Keratinocyte (primary cell): ENCODE data around the gene CLCA1. TPM values are rescaled to one million over a fixed set of nuclear protein-coding genes. Genes with fewer than 3 reads are reported as not detected.

ENCODE experiments used
- DNase-seq: peaks from one replicate; pipeline ENCODE4 v3.0.0-alpha.2; 2011; ENCODE audit warnings: low read depth, missing footprints, low spot score
- FAIRE-seq: peaks from 2 replicates; lab custom pipeline; 2011; peaks lifted over from hg19 to GRCh38; lab: Jason Lieb, UNC
- H2AFZ ChIP-seq: 2 replicates; pipeline ENCODE4 v1.6.0; 2012; ENCODE audit warnings: low read length, control low read depth, inconsistent platforms; ENCODE audit not compliant: control insufficient read depth
- H3K27ac ChIP-seq: 2 replicates; pipeline ENCODE4 v1.5.1; 2011; ENCODE audit warnings: low read length; ENCODE audit not compliant: control insufficient read depth, insufficient read depth
- H3K27me3 ChIP-seq: 3 replicates; pipeline ENCODE4 v1.6.0; 2011; ENCODE audit warnings: low read length; ENCODE audit not compliant: control insufficient read depth, insufficient read depth; ENCODE audit errors: extremely low read depth
- H3K36me3 ChIP-seq, 2 experiments: 2 replicates in 1 of 2; 3 replicates in 1 of 2; pipeline ENCODE4 v1.5.1; 2011; ENCODE audit warnings: low read length in 2 of 2, mild to moderate bottlenecking in 1 of 2; ENCODE audit not compliant: control insufficient read depth in 2 of 2, insufficient read depth in 2 of 2; ENCODE audit errors: extremely low read depth in 1 of 2
- H3K4me1 ChIP-seq: 3 replicates; pipeline ENCODE4 v1.5.1; 2011; ENCODE audit warnings: low read length; ENCODE audit not compliant: control insufficient read depth, insufficient read depth; ENCODE audit errors: extremely low read depth
- H3K4me2 ChIP-seq: 3 replicates; pipeline ENCODE4 v1.6.0; 2011; ENCODE audit warnings: low read depth, low read length; ENCODE audit not compliant: control insufficient read depth, insufficient read depth; ENCODE audit errors: extremely low read depth
- H3K4me3 ChIP-seq, 3 experiments: fragments of 200-600 bp in 1 of 3; sonication (generic) in 1 of 3; 2 replicates in 2 of 3; 3 replicates in 1 of 3; pipeline ENCODE4 v1.5.1; 2011 to 2016; ENCODE audit warnings: low read length in 3 of 3, mild to moderate bottlenecking in 3 of 3, control low read depth in 2 of 3, inconsistent platforms in 1 of 3, low read depth in 1 of 3, mixed read lengths in 1 of 3, mixed run types in 1 of 3, moderate library complexity in 1 of 3; ENCODE audit not compliant: control insufficient read depth in 2 of 3, insufficient read depth in 2 of 3; ENCODE audit errors: extremely low read depth in 1 of 3
- H3K79me2 ChIP-seq: 2 replicates; pipeline ENCODE4 v1.6.0; 2012; ENCODE audit warnings: low read length; ENCODE audit not compliant: control insufficient read depth, insufficient read depth
- H3K9ac ChIP-seq: 3 replicates; pipeline ENCODE4 v1.6.0; 2011; ENCODE audit warnings: low read length; ENCODE audit not compliant: control insufficient read depth, insufficient read depth; ENCODE audit errors: extremely low read depth
- H3K9me1 ChIP-seq: 3 replicates; pipeline ENCODE4 v1.6.0; 2011; ENCODE audit warnings: low read length; ENCODE audit not compliant: control insufficient read depth, insufficient read depth; ENCODE audit errors: extremely low read depth
- H3K9me3 ChIP-seq: 2 replicates; pipeline ENCODE4 v1.5.1; 2012; ENCODE audit warnings: low read depth, low read length; ENCODE audit not compliant: control insufficient read depth
- H4K20me1 ChIP-seq: 3 replicates; pipeline ENCODE4 v1.6.0; 2011; ENCODE audit warnings: low read length; ENCODE audit not compliant: control insufficient read depth, insufficient read depth; ENCODE audit errors: extremely low read depth
- CTCF ChIP-seq, 3 experiments: IDR thresholded peaks in 1 of 3; conservative IDR thresholded peaks in 1 of 3; optimal IDR thresholded peaks in 1 of 3; 2 replicates in 2 of 3; 3 replicates in 1 of 3; pipeline versions ENCODE3 to v1.5.1; 2011; ENCODE audit warnings: low read length in 3 of 3, mild to moderate bottlenecking in 3 of 3, moderate library complexity in 2 of 3, control low read depth in 1 of 3, inconsistent platforms in 1 of 3; ENCODE audit not compliant: insufficient read depth in 2 of 3; ENCODE audit errors: extremely low read depth in 1 of 3
- EZH2 ChIP-seq: IDR thresholded peaks from one replicate; pipeline ENCODE4 v1.6.1; 2012; ENCODE audit warnings: inconsistent platforms, mild to moderate bottlenecking, low read length, moderate library complexity
- dilution Hi-C: fragments of 300-500 bp; cut with MboI; formaldehyde crosslinking; loops from one replicate; pipeline ENCODE4 v1.7.0; 2020; ENCODE audit warnings: low sequenced_read_pairs; ENCODE audit not compliant: extremely low pct_ligation_motif_present
- polyA plus RNA-seq, 5 experiments: library from polyadenylated mRNA; depleted of rRNA in 3 of 5; stranded (reverse) in 3 of 5; stranded (forward) in 1 of 5; unstranded in 1 of 5; fragments of >200 nt; gene quantifications; 1 replicate in 1 of 5; 2 replicates in 3 of 5; 3 replicates in 1 of 5; pipeline versions ENCODE4 v1.2.1 to v1.2.3, GENCODE V29; 2011 to 2012; ENCODE audit warnings: missing spikeins in 2 of 5, low read depth in 1 of 5, low replicate concordance in 1 of 5

CLCA1 gene
- polyA plus RNA-seq, 1 donor (not counting 4 experiments of a cell fraction or from before 2014, with no cell fraction given) = 0.04 TPM

DNA sequence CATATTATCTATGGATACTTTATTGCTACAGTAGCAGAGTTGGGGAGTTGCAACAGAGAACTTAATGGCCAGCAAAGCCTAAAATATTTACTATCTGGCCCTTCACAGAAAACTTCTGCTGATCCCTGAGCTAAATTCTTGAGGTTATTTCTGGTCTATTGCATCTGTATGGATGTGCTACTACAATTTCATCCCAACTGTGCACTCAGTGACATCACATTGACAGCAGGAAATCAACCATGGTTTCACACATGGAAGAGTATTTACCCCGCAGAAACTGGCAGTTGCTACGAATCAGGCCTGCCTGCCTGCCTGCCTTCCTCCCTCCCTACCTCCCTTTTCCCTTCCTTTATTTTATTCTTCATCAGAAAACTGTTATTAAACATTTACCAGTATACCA, 32.7 kb upstream of the CLCA1 start:
- no peak overlapping the region for H3K4me3 ChIP-seq

GRCh38 chr1:86441581-86441980, 27.1 kb upstream of the CLCA1 start:
- H2AFZ ChIP-seq = no peak overlapping the region
- FAIRE-seq (no peak), DNase-seq (no peak)
- no peak overlapping the region for H3K27ac ChIP-seq
- no peaks in the 10 kb centered on the region for H4K20me1 ChIP-seq
- no peak overlapping the region for H3K4me3 ChIP-seq
- no peaks in the 10 kb centered on the region for H3K27me3 ChIP-seq
- H3K4me1 ChIP-seq = no peaks in the 10 kb centered on the region
- no peaks in the 10 kb centered on the region for H3K79me2 ChIP-seq
- H3K9me1 ChIP-seq = no peaks in the 10 kb centered on the region
- no peak overlapping the region for H3K9ac ChIP-seq
- H3K36me3 ChIP-seq = peaks cover 17 to 38% of the 10 kb centered on the region in 2 experiments
- dilution Hi-C loops = no loop called here
- no peak overlapping the region for H3K4me2 ChIP-seq
- H3K9me3 ChIP-seq = no peaks in the 10 kb centered on the region
- TF ChIP-seq CTCF (optimal IDR thresholded peaks at IDR 0.05 in 1 of 3, IDR thresholded peaks at IDR 0.05 in 1 of 3, conservative IDR thresholded peaks at IDR 0.05 in 1 of 3; ENCODE audit: extremely low read depth in 1 of 3, insufficient read depth in 2 of 3, low read length in 3 of 3) (no peak), EZH2 (no peak)

More for the DNA sequence above, 32.7 kb upstream of the CLCA1 start:
- peaks cover 5% of the 10 kb centered on the region for H3K79me2 ChIP-seq
- H3K36me3 ChIP-seq = peaks cover 25 to 27% of the 10 kb centered on the region in 2 experiments
- no peaks in the 10 kb centered on the region for H3K9me3 ChIP-seq
- no peak overlapping the region for H3K9ac ChIP-seq
- DNase-seq = no peak
- H3K4me1 ChIP-seq = peaks cover 5% of the 10 kb centered on the region
- no peak for TF ChIP-seq EZH2
- no peak for TF ChIP-seq CTCF (optimal IDR thresholded peaks at IDR 0.05 in 1 of 3, IDR thresholded peaks at IDR 0.05 in 1 of 3, conservative IDR thresholded peaks at IDR 0.05 in 1 of 3; ENCODE audit: extremely low read depth in 1 of 3, insufficient read depth in 2 of 3, low read length in 3 of 3)
- H3K27ac ChIP-seq = no peak overlapping the region
- H3K27me3 ChIP-seq = no peaks in the 10 kb centered on the region
- no peaks in the 10 kb centered on the region for H4K20me1 ChIP-seq
- no peak for FAIRE-seq
- dilution Hi-C loops = no loop called here
- H3K4me2 ChIP-seq = no peak overlapping the region
- H3K9me1 ChIP-seq = no peaks in the 10 kb centered on the region
- no peak overlapping the region for H2AFZ ChIP-seq
